A549 (cell line): ENCODE results near the gene CRTC3.

Experiments used
- MAFK ChIP-seq: fragments of 450-650 bp; IDR thresholded peaks from 2 replicates; pipeline ENCODE4 v1.6.1; 2014; ENCODE audit not compliant: partially characterized antibody
- RAD21 ChIP-seq, 2 experiments: fragments of >200 bp in 1 of 2; sonication (Bioruptor Twin) in 1 of 2; formaldehyde crosslinking in 1 of 2; IDR thresholded peaks in 1 of 2; conservative IDR thresholded peaks in 1 of 2; 2 replicates in 1 of 2; 3 replicates in 1 of 2; pipeline ENCODE4 v1.6.1; 2012 to 2018; ENCODE audit warnings: inconsistent platforms in 1 of 2
- REST ChIP-seq: fragments of 200-600 bp; sonication (generic); IDR thresholded peaks from 2 replicates; pipeline ENCODE4 v1.6.1; 2016; ENCODE audit warnings: antibody characterized with exemption, mild to moderate bottlenecking, moderate library complexity
- SMC3 ChIP-seq: fragments of >200 bp; sonication (Bioruptor Twin); formaldehyde crosslinking; IDR thresholded peaks from 3 replicates; pipeline ENCODE4 v1.6.1; 2018; ENCODE audit warnings: inconsistent platforms
- TF ChIP-seq, protein P1 (sequence below): IDR thresholded peaks from 2 replicates; pipeline ENCODE4 v1.6.1; 2012
- TF ChIP-seq, protein P2 (sequence below): fragments of >200 bp; sonication (Bioruptor Twin); formaldehyde crosslinking; IDR thresholded peaks from 3 replicates; pipeline ENCODE4 v1.5.1; 2016

GRCh38 chr15:90691369-90691768 lies 161.6 kb downstream of the CRTC3 start:
- TF ChIP-seq, protein P1, sequence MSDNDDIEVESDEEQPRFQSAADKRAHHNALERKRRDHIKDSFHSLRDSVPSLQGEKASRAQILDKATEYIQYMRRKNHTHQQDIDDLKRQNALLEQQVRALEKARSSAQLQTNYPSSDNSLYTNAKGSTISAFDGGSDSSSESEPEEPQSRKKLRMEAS, result no peak
- TF ChIP-seq, protein P2, sequence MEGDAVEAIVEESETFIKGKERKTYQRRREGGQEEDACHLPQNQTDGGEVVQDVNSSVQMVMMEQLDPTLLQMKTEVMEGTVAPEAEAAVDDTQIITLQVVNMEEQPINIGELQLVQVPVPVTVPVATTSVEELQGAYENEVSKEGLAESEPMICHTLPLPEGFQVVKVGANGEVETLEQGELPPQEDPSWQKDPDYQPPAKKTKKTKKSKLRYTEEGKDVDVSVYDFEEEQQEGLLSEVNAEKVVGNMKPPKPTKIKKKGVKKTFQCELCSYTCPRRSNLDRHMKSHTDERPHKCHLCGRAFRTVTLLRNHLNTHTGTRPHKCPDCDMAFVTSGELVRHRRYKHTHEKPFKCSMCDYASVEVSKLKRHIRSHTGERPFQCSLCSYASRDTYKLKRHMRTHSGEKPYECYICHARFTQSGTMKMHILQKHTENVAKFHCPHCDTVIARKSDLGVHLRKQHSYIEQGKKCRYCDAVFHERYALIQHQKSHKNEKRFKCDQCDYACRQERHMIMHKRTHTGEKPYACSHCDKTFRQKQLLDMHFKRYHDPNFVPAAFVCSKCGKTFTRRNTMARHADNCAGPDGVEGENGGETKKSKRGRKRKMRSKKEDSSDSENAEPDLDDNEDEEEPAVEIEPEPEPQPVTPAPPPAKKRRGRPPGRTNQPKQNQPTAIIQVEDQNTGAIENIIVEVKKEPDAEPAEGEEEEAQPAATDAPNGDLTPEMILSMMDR, result no peak
- no peak for TF ChIP-seq REST
- no peak for TF ChIP-seq MAFK
- no peak for TF ChIP-seq RAD21 (conservative IDR thresholded peaks at IDR 0.05 in 1 of 2, IDR thresholded peaks at IDR 0.05 in 1 of 2)
- no peak for TF ChIP-seq SMC3
